H1 (cell line): ENCODE results near the gene NDUFB6. TPM values are rescaled to one million over a fixed set of nuclear protein-coding genes. Genes with fewer than 3 reads are reported as not detected.

ENCODE experiments used
- CTCF ChIA-PET: fragments of 300-600 bp; sonication (Branson Sonifier 250); formaldehyde crosslinking; loops from one replicate; lab custom pipeline; 2021; ENCODE audit not compliant: partially characterized antibody; lab: Charles Lee
- POLR2A ChIA-PET: fragments of 300-600 bp; sonication (Branson Sonifier 250); formaldehyde crosslinking; loops from one replicate; lab custom pipeline; 2021; ENCODE audit warnings: inconsistent platforms; ENCODE audit not compliant: partially characterized antibody; lab: Charles Lee
- DNase-seq, 2 experiments: peaks; one replicate each; pipeline versions ENCODE4 v3.0.0 to v3.0.0-alpha.2; 2010 to 2022; ENCODE audit warnings: low spot score in 2 of 2, low read depth in 1 of 2, mixed read lengths in 1 of 2
- FAIRE-seq: peaks from 2 replicates; lab custom pipeline; 2011; peaks lifted over from hg19 to GRCh38; lab: Jason Lieb, UNC
- H2AFZ ChIP-seq: 2 replicates; pipeline ENCODE4 v1.8.1; 2012; ENCODE audit warnings: low read length, inconsistent platforms
- H2AK5ac ChIP-seq: 2 replicates; pipeline ENCODE4 v1.6.1; 2013; ENCODE audit warnings: low read depth, low read length
- H2BK120ac ChIP-seq: replicated peaks from 2 replicates; pipeline ENCODE3; 2013; ENCODE audit warnings: low read depth, low read length, inconsistent platforms
- H2BK12ac ChIP-seq: 2 replicates; pipeline ENCODE4 v1.6.1; 2013; ENCODE audit warnings: low read depth, low read length
- H2BK15ac ChIP-seq: 2 replicates; pipeline ENCODE4 v1.6.1; 2013; ENCODE audit warnings: low read length
- H2BK20ac ChIP-seq: 2 replicates; pipeline ENCODE4 v1.6.1; 2013; ENCODE audit warnings: low read length
- H2BK5ac ChIP-seq: 2 replicates; pipeline ENCODE4 v1.6.1; 2013; ENCODE audit warnings: low read depth, low read length
- H3K14ac ChIP-seq: 2 replicates; pipeline ENCODE4 v1.6.1; 2013; ENCODE audit warnings: inconsistent platforms; ENCODE audit not compliant: insufficient read length
- H3K18ac ChIP-seq: 2 replicates; pipeline ENCODE4 v1.6.1; 2013; ENCODE audit warnings: low read length; ENCODE audit errors: extremely low read depth
- H3K23ac ChIP-seq: 2 replicates; pipeline ENCODE4 v1.6.1; 2013; ENCODE audit warnings: inconsistent platforms; ENCODE audit not compliant: insufficient read length
- H3K23me2 ChIP-seq: 2 replicates; pipeline ENCODE4 v1.6.1; 2013; ENCODE audit warnings: low read depth, low read length
- H3K27ac ChIP-seq: 2 replicates; pipeline ENCODE4 v1.6.1; 2011; ENCODE audit warnings: low read depth, low read length, inconsistent platforms
- H3K27me3 ChIP-seq, 4 experiments: replicated peaks in 1 of 4; 1 replicate in 1 of 4; 2 replicates in 3 of 4; pipeline versions ENCODE4 v1.6.1 to v1.8.1; 2011 to 2013; ENCODE audit warnings: low read length in 3 of 4, mild to moderate bottlenecking in 3 of 4, inconsistent platforms in 2 of 4, mixed read lengths in 2 of 4, moderate library complexity in 1 of 4; ENCODE audit not compliant: control insufficient read depth in 3 of 4, insufficient read depth in 3 of 4; ENCODE audit errors: extremely low read depth in 1 of 4
- H3K36me3 ChIP-seq, 4 experiments: 2 replicates each; pipeline versions ENCODE4 v1.6.1 to v1.8.1; 2011 to 2013; ENCODE audit warnings: mild to moderate bottlenecking in 4 of 4, low read length in 3 of 4, moderate library complexity in 2 of 4, control low read depth in 1 of 4, inconsistent platforms in 1 of 4; ENCODE audit not compliant: insufficient read depth in 4 of 4, control insufficient read depth in 2 of 4
- H3K4ac ChIP-seq: replicated peaks from 2 replicates; pipeline ENCODE3; 2013; ENCODE audit warnings: low read length, low read depth, mixed read lengths, inconsistent platforms; ENCODE audit not compliant: insufficient read length
- H3K4me1 ChIP-seq, 4 experiments: replicated peaks in 1 of 4; 1 replicate in 1 of 4; 2 replicates in 3 of 4; pipeline versions ENCODE4 v1.6.1 to v1.8.1; 2011 to 2013; ENCODE audit warnings: low read length in 3 of 4, inconsistent platforms in 2 of 4, mixed read lengths in 1 of 4; ENCODE audit not compliant: insufficient read depth in 4 of 4, control insufficient read depth in 3 of 4
- H3K4me2 ChIP-seq, 2 experiments: 2 replicates each; pipeline versions ENCODE4 v1.6.1 to v1.8.1; 2011 to 2013; ENCODE audit warnings: low read depth in 2 of 2, low read length in 2 of 2, control low read depth in 1 of 2, inconsistent platforms in 1 of 2, mild to moderate bottlenecking in 1 of 2; ENCODE audit not compliant: insufficient read depth in 1 of 2
- H3K4me3 ChIP-seq, 4 experiments: fragments of 200-600, 300-600 bp in 1 of 4; sonication (generic), shearing (Covaris generic), sonication (Bioruptor Twin) in 1 of 4; 2 replicates each; pipeline versions ENCODE4 v1.5.1 to v1.8.1; 2011 to 2016; ENCODE audit warnings: low read length in 4 of 4, low read depth in 3 of 4, control low read depth in 2 of 4, inconsistent platforms in 2 of 4, mild to moderate bottlenecking in 2 of 4, mixed read lengths in 1 of 4, moderate library complexity in 1 of 4; ENCODE audit not compliant: insufficient read depth in 2 of 4; ENCODE audit errors: extremely low read depth in 1 of 4
- H3K56ac ChIP-seq: replicated peaks from 2 replicates; pipeline ENCODE3; 2013; ENCODE audit warnings: low read depth, mild to moderate bottlenecking, mixed read lengths, low read length, inconsistent platforms; ENCODE audit not compliant: insufficient read length
- H3K79me1 ChIP-seq: 2 replicates; pipeline ENCODE4 v1.6.1; 2013; ENCODE audit warnings: low read depth, low read length, control low read depth
- H3K79me2 ChIP-seq, 2 experiments: 2 replicates each; pipeline versions ENCODE4 v1.6.1 to v1.8.1; 2012 to 2013; ENCODE audit warnings: low read length in 2 of 2, mild to moderate bottlenecking in 2 of 2, inconsistent platforms in 1 of 2; ENCODE audit not compliant: insufficient read depth in 2 of 2, control insufficient read depth in 1 of 2
- H3K9ac ChIP-seq, 4 experiments: replicated peaks in 1 of 4; 1 replicate in 1 of 4; 2 replicates in 3 of 4; pipeline versions ENCODE4 v1.6.1 to v1.8.1; 2011 to 2013; ENCODE audit warnings: low read depth in 3 of 4, low read length in 3 of 4, control low read depth in 2 of 4, mild to moderate bottlenecking in 2 of 4, moderate library complexity in 2 of 4, inconsistent platforms in 1 of 4; ENCODE audit errors: extremely low read depth in 1 of 4
- H3K9me3 ChIP-seq, 2 experiments: 2 replicates each; pipeline versions ENCODE4 v1.6.1 to v1.8.1; 2012 to 2013; ENCODE audit warnings: mild to moderate bottlenecking in 2 of 2, moderate library complexity in 2 of 2, control low read depth in 1 of 2, inconsistent platforms in 1 of 2, low read depth in 1 of 2, low read length in 1 of 2, mixed read lengths in 1 of 2; ENCODE audit not compliant: insufficient read depth in 2 of 2
- H4K20me1 ChIP-seq, 2 experiments: replicated peaks in 1 of 2; 2 replicates each; pipeline versions ENCODE3 to v1.8.1; 2011 to 2013; ENCODE audit warnings: inconsistent platforms in 2 of 2, low read length in 2 of 2, mild to moderate bottlenecking in 1 of 2; ENCODE audit not compliant: insufficient read depth in 2 of 2, control insufficient read depth in 1 of 2
- H4K5ac ChIP-seq: 2 replicates; pipeline ENCODE4 v1.6.1; 2013; ENCODE audit warnings: low read length, low read depth, mixed read lengths, inconsistent platforms; ENCODE audit not compliant: insufficient read length
- H4K8ac ChIP-seq: 2 replicates; pipeline ENCODE4 v1.8.0; 2013; ENCODE audit warnings: mild to moderate bottlenecking, moderate library complexity, low read length, inconsistent platforms; ENCODE audit not compliant: insufficient read depth; ENCODE audit errors: extremely low read depth
- H4K91ac ChIP-seq: replicated peaks from 2 replicates; pipeline ENCODE3; 2013; ENCODE audit warnings: low read length, mixed read lengths, inconsistent platforms; ENCODE audit not compliant: insufficient read length
- BACH1 ChIP-seq: IDR thresholded peaks from 2 replicates; pipeline ENCODE4 v1.6.1; 2012; ENCODE audit warnings: low read length, improper control_type of control experiment
- BRCA1 ChIP-seq: IDR thresholded peaks from 2 replicates; pipeline ENCODE4 v1.6.1; 2012; ENCODE audit warnings: low read depth, low read length, improper control_type of control experiment
- CBX8 ChIP-seq: fragments of 300-800, 300-1000 bp; sonication (generic); IDR thresholded peaks from 2 replicates; pipeline ENCODE4 v1.7.1; 2016; ENCODE audit warnings: low read depth, low read length, borderline replicate concordance
- CEBPB ChIP-seq: IDR thresholded peaks from 2 replicates; pipeline ENCODE4 v1.6.1; 2012; ENCODE audit warnings: low read depth, low read length
- CREB1 ChIP-seq: IDR thresholded peaks from 2 replicates; pipeline ENCODE4 v1.6.1; 2012; ENCODE audit warnings: inconsistent platforms
- EP300 ChIP-seq, 2 experiments: IDR thresholded peaks; 1 replicate in 1 of 2; 2 replicates in 1 of 2; pipeline ENCODE4 v1.6.1; 2011 to 2012; ENCODE audit warnings: low read depth in 2 of 2, low read length in 2 of 2, mild to moderate bottlenecking in 2 of 2, borderline replicate concordance in 1 of 2, inconsistent platforms in 1 of 2, moderate library complexity in 1 of 2
- EZH2 ChIP-seq: fragments of 200-600 bp; sonication (generic); IDR thresholded peaks from 2 replicates; pipeline ENCODE4 v1.7.1; 2012; ENCODE audit warnings: low read depth, mild to moderate bottlenecking, moderate library complexity, low read length, inconsistent platforms; ENCODE audit not compliant: severe bottlenecking
- FOSL1 ChIP-seq: IDR thresholded peaks from 2 replicates; pipeline ENCODE4 v1.6.1; 2011; ENCODE audit warnings: mild to moderate bottlenecking, low read depth, low read length, moderate library complexity; ENCODE audit not compliant: insufficient read depth
- GABPA ChIP-seq: IDR thresholded peaks from 2 replicates; pipeline ENCODE4 v1.6.1; 2011; ENCODE audit warnings: mild to moderate bottlenecking, low read length, moderate library complexity, borderline replicate concordance; ENCODE audit not compliant: insufficient read depth
- RAD21 ChIP-seq, 2 experiments: IDR thresholded peaks in 1 of 2; conservative IDR thresholded peaks in 1 of 2; 2 replicates each; pipeline ENCODE4 v1.6.1; 2011; ENCODE audit warnings: low read depth in 2 of 2, low read length in 2 of 2, improper control_type of control experiment in 1 of 2, inconsistent platforms in 1 of 2, mild to moderate bottlenecking in 1 of 2, moderate library complexity in 1 of 2
- SIRT6 ChIP-seq: IDR thresholded peaks from one replicate; pipeline ENCODE4 v1.7.1; 2012; ENCODE audit warnings: low read length, inconsistent platforms
- SP4 ChIP-seq: IDR thresholded peaks from 2 replicates; pipeline ENCODE4 v1.6.1; 2012; ENCODE audit warnings: low read length, inconsistent platforms
- SRF ChIP-seq: IDR thresholded peaks from 2 replicates; pipeline ENCODE4 v1.6.1; 2011; ENCODE audit warnings: mild to moderate bottlenecking, low read depth, low read length, moderate library complexity
- WGBS, 2 experiments: shearing (Covaris generic) in 1 of 2; methylation state at CpG; one replicate each; pipeline versions ENCODE4 v1.1.6 to v1.1.7; 2013 to 2015; ENCODE audit warnings: low lambda C conversion rate in 2 of 2, mixed read lengths in 2 of 2, inconsistent platforms in 1 of 2, low coverage in 1 of 2, missing lambda C conversion rate in 1 of 2; ENCODE audit not compliant: insufficient replicate concordance in 2 of 2, insufficient coverage in 1 of 2, insufficient read length in 1 of 2; ENCODE audit errors: extremely low coverage in 1 of 2, missing lambda C conversion rate in 1 of 2; 5-methylcytosine and 5-hydroxymethylcytosine counted together
- polyA plus RNA-seq, 7 experiments: library from polyadenylated mRNA; depleted of rRNA in 3 of 7; stranded (reverse) in 5 of 7; unstranded in 2 of 7; fragments of >200 nt in 5 of 7; fragments of 200-250 nt in 2 of 7; gene quantifications; 1 replicate in 5 of 7; 2 replicates in 1 of 7; 4 replicates in 1 of 7; pipeline versions ENCODE4 v1.2.1 to v1.2.3, GENCODE V29; 2011 to 2013; ENCODE audit warnings: missing spikeins in 2 of 7, mixed read lengths in 2 of 7
- total RNA-seq: library from RNA; stranded (reverse); fragmentation: NEBNext Ultra II Directional; extraction: Animal tissue kit (Norgen Biotek cat#: 25700); gene quantifications from 2 replicates; pipeline ENCODE4 v1.2.1, GENCODE V29; 2021
- TF ChIP-seq, protein P1 (sequence below): IDR thresholded peaks from 2 replicates; pipeline ENCODE4 v1.6.1; 2011; ENCODE audit warnings: low read length, improper control_type of control experiment

NDUFB6 gene
- total and polyA plus RNA-seq, 2 of the 8 experiments (the other 6 are each of a cell fraction or from before 2014, with no cell fraction given) = 55.8 to 61.4 TPM

DNA sequence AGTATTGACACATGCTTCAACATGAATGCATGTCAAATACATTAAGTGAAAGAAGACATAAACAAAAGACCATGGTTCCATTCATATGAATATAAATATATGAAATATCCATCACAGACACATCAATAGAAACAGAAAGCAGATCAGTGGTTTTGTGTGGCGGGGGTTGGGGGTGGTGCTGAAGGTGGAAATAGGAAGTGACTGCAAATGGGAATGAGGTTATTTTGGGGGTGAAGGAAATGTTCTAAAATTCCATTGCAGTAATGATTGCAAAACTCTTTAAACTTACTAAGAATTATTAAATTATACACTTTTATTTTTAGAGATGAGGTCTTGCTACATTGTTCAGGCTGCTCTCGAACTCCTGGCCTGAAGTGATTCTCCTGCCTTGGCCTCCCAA lies 33.9 kb upstream of the NDUFB6 start:
- WGBS, 2 experiments = 92% methylated on average over 2 of the region's 2 CpGs; no CpG with 5 or more reads in 1 of the 2 experiments
- Histone ChIP-seq H3K79me1 (no peaks in the 10 kb centered on the region), H3K4ac (no peak overlapping the region), H3K4me3 (no peak overlapping the region), H3K9me3 (peaks cover 0 to 3% of the 10 kb centered on the region in 2 experiments; a peak in 1 of 4 replicates), H2BK12ac (no peak overlapping the region), H2BK5ac (no peak overlapping the region), H2BK15ac (no peak overlapping the region), H2BK120ac (no peak overlapping the region), H4K91ac (no peak overlapping the region), H3K27ac (no peak overlapping the region), H3K27me3 (no peaks in the 10 kb centered on the region), H3K14ac (no peak overlapping the region), H3K23ac (no peak overlapping the region), H2AK5ac (no peak overlapping the region), H3K36me3 (no peaks in the 10 kb centered on the region), H3K4me1 (no peaks in the 10 kb centered on the region), H3K18ac (no peak overlapping the region), H3K9ac (no peak overlapping the region), H2BK20ac (no peak overlapping the region), H2AFZ (no peak overlapping the region), H3K79me2 (no peaks in the 10 kb centered on the region), H3K56ac (no peak overlapping the region), H3K4me2 (no peak overlapping the region), H4K8ac (no peak overlapping the region), H4K20me1 (no peaks in the 10 kb centered on the region), H3K23me2 (no peaks in the 10 kb centered on the region), H4K5ac (no peak overlapping the region)
- DNase-seq = no peak
- no peak for FAIRE-seq
- ChIA-PET POLR2A (no interaction called here), CTCF (no interaction called here)
- no peak for TF ChIP-seq SRF
- no peak for TF ChIP-seq BACH1
- no peak for TF ChIP-seq CREB1
- TF ChIP-seq RAD21 (IDR thresholded peaks at IDR 0.05 in 1 of 2, conservative IDR thresholded peaks at IDR 0.05 in 1 of 2; ENCODE audit: low read depth in 2 of 2, low read length in 2 of 2) = no peak
- no peak for TF ChIP-seq CBX8
- no peak for TF ChIP-seq CEBPB
- TF ChIP-seq EZH2 = no peak
- no peak for TF ChIP-seq SIRT6
- TF ChIP-seq BRCA1 = no peak
- no peak for TF ChIP-seq SP4
- TF ChIP-seq EP300 (IDR thresholded peaks at IDR 0.05; ENCODE audit: borderline replicate concordance in 1 of 2, low read depth in 2 of 2, low read length in 2 of 2) = no peak
- no peak for TF ChIP-seq FOSL1
- no peak for TF ChIP-seq GABPA
- TF ChIP-seq, protein P1, sequence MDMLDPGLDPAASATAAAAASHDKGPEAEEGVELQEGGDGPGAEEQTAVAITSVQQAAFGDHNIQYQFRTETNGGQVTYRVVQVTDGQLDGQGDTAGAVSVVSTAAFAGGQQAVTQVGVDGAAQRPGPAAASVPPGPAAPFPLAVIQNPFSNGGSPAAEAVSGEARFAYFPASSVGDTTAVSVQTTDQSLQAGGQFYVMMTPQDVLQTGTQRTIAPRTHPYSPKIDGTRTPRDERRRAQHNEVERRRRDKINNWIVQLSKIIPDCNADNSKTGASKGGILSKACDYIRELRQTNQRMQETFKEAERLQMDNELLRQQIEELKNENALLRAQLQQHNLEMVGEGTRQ = no peak
